ENCODE data around the gene ARAP2.

- no peak for TF ChIP-seq CTCF (IDR thresholded peaks at IDR 0.05)
- no peak for TF ChIP-seq POLR2A (IDR thresholded peaks at IDR 0.05)
Observed at GRCh38 chr4:36020351-36020750, 224.0 kb downstream of the ARAP2 start.
